HG03469 (cell line): ENCODE measurements around the gene MKS1.

Experiments
- ATAC-seq: cut with Tn5 transposase; IDR thresholded peaks from one replicate; pipeline ENCODE4 v1.9.1; 2021; ENCODE audit warnings: mild to moderate bottlenecking, moderate library complexity, moderate number of reproducible peaks; ENCODE audit not compliant: unreplicated experiment

Gene MKS1

DNA sequence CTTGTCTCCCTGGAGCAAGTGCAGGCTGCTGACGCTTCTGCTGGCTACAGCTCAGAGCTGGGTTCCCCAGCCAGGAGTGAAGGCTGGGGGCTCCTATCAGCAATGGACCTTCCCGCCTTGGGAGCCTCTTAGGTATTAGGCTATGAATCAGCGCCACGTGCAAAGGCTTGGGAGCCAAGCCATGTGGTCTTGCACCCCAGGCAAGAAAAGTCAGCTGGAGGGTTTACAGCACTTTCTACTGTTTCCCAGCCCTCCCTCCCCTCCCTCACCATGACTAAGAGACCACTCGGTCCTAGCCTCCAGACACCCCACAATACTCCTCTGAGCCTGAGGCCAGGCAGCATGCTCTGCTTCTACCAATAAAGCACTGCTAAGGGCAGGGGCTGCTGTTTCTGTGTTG lies 14.3 kb downstream of the MKS1 start:
- no peak for ATAC-seq

DNA sequence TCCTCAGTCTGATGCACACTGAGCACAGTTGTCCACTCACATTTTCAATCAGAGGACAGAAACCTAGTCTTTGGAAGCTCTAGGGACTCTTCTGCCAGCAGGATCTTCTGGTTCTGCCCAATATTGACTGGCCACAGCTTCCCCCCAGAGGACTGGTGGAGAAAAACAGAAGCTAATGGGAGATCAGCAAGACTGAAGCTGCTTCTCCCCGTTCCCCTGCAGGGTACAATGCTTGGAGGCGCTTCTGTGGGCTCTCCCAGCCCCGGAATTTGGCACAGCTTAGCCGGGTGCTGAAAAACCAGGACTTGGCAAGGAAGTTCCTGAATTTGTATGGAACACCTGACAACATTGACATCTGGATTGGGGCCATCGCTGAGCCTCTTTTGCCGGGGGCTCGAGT lies 16.2 kb downstream of the MKS1 start:
- ATAC-seq, result no peak

- no peak for ATAC-seq
These were observed 18.9 kb downstream of the MKS1 start for GRCh38 chr17:58200024-58200633.

GRCh38 chr17:58196610-58197009 lies 22.4 kb downstream of the MKS1 start:
- ATAC-seq, result no peak

GRCh38 chr17:58195518-58196123 lies 23.4 kb downstream of the MKS1 start:
- no peak for ATAC-seq

GRCh38 chr17:58193641-58194255 lies 25.3 kb downstream of the MKS1 start:
- no peak for ATAC-seq

DNA sequence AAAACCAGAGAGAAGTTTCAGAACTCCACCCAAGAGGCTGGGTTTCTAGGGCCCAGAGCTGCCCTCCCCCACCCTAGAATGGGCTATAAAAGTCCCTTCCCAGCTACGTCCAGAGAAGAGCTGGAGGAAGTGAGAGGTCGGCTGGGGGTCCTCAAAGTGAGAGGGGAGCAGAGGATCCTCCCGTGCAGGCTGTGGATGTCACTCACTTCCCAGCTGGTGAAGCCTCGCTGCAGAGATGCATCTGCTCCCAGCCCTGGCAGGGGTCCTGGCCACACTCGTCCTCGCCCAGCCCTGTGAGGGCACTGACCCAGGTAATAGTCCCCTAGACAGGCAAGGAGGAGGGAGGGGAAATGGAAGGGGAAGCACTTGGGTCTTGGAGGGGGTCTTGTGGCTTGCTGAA lies 26.4 kb downstream of the MKS1 start, which contains the start of gene EPX:
Gene EPX (plus strand): TSS at position 115 of the 400 bp plus-strand sequence. CDS start 121 bp downstream, at position 236.
- ATAC-seq, result no peak

- no peak for ATAC-seq
These were observed 27.7 kb downstream of the MKS1 start for GRCh38 chr17:58191241-58191896.

DNA sequence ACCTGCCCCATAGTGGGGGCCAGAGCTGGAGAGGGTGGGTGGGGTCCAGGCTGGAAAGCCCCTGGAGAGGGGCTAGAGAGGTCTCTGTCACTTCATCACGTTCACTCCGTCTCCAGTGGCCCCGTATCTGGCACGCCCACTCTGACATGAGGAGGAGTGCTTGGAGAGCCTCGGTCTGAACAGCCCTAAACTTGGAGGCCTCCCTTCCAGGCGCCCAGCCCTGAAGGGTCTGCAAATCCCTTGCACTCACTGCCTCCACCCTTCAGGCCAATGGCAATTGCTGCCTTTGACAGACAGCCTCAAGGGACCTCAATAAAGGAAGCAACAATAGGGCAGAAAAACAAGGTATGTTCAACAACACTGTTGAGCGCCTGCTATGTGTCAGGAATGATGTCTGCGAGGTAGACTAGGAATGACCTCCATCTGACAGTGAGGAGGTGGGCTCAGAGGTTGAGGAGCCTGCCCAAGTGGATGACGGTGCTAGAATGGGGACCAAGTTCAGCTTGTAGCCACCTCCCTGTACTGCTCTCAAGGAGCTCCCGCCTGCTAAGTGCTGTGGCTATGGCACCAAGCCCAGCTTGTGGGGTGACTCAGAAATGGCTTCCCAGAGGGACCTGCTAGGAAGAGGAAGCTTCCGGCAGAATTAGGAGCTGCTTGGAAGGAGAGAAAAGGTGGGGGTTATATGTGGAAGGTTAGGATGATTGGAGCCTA lies 29.5 kb downstream of the MKS1 start:
- ATAC-seq, result no peak

GRCh38 chr17:58187675-58188074 lies 31.4 kb downstream of the MKS1 start:
- ATAC-seq, result no peak

GRCh38 chr17:58187063-58187462 lies 32.0 kb downstream of the MKS1 start:
- no peak for ATAC-seq

GRCh38 chr17:58186591-58186990 lies 32.5 kb downstream of the MKS1 start:
- ATAC-seq, result no peak

DNA sequence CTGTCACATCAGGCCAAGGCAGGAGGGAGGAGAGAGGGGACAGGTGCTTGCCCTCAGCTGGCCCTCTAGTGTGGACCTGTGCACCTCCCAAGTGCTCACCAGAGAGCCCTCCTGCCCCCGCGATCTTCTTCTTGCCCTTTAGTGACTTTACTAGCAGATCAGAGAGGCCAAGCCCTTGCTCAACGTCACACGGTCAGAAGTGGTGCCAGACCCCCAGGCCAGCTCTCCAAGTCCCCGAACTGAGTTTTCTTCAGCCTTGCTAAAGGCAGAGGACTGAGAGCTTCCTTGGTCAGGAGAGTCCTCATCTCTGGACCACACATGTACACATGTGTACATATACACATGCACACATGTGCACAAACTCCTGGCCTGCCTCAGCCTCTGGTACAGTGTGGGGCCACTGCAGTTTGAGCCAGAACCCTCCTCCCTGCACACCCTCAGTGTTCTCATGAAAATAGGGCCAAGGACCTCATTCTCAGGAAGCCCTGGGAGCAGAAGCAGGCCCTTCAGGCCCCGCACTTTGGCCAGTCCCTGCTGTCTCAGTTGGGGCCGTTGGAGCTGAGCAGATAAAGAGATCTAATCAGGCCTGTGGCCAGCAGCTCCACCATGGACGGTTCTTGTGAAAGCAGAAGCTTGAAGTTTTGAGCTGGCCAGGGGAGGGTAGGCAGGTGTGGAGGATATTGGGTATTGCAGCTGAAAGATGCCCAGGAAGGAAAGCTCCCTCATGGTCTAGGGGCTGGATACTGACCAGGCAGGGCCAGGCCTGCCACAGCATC lies 33.9 kb downstream of the MKS1 start:
- ATAC-seq, result no peak

GRCh38 chr17:58184308-58184985 lies 34.6 kb downstream of the MKS1 start:
- no peak for ATAC-seq

GRCh38 chr17:58183514-58183913 lies 35.5 kb downstream of the MKS1 start:
- no peak for ATAC-seq

DNA sequence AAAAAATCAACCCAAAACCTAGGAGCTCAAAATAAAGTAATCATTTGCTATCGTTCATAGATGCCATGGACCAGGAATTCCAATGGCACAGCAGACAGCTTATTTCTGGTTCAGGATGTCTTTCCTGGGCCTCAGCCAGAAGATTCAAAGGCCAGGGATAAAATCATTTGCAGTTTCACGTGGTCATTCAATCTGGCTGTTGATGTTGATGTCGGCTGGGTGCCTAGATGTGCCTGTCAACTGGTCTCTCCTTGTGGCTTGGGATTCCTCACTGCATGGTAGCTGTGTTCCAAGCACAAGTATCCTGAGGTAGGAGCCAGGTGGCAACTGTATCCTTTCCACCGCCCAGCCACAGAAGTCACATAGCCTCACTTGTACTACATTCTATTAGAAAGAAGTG lies 37.3 kb downstream of the MKS1 start:
- ATAC-seq, result no peak

DNA sequence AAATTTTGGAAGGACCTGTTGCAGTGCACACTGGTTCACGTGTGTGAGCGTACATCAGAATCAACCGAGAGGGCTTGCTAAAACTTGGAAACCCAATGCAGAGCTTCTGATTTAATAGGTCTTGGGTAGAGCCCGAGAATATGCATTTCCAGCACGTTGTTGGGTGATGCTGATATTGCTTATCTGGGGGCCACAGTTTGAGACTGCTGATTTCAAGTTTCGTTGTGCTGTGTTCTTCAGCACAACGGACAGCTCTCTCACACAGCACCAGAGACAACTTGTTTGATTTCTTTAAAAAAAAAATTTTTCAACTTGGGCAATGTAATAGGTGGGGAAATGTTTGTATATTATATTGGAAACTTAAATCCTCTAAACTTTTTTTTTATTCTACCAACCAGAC lies 42.9 kb downstream of the MKS1 start:
- no peak for ATAC-seq

- ATAC-seq, result no peak
These were observed 44.2 kb downstream of the MKS1 start for GRCh38 chr17:58174871-58175270.

- no peak for ATAC-seq
These were observed 46.5 kb downstream of the MKS1 start for GRCh38 chr17:58172369-58173071.
